ENCODE measurements around the gene SLC39A3.

The SLC39A3 gene

GRCh38 chr19:2701361-2702169, 38.3 kb downstream of the SLC39A3 start:
- DNase-seq = no peak

DNA sequence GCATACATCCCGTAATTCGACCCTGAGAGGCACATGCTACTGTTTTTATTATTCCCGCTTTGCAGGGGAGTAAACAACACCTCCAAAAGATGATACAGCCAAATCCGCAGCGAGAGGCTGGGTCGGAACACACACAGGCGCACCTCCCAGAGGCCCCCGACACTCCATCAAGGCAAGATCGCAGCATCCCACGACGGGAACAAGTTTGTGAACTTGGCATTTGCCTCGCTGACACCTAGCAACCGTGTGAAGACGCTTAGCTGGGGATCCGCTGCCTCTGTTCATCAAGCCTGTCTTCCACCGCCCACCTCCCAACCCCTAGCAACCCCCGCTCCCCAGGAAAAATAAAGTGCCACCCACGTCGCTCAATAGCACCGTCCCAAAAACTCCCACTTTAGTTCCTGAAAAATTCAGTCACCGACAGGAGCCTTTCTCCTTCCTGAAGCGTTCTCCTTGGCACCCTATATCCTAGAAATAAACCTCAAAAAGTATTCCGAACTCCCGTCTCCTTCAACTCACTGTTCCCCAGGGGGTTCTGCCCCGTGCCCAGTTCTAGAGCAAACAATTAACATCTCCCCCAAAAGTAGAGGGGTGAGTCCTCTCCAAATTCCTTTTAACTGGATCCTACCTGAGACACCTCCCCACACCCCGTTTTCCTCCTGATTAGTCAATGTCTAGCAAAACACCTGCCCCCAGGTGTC, 39.0 kb downstream of the SLC39A3 start:
- DNase-seq = no peak

- no peak for DNase-seq
Observed at GRCh38 chr19:2699413-2700140, 40.2 kb downstream of the SLC39A3 start.

- no peak for DNase-seq
Observed at GRCh38 chr19:2694196-2694595, 45.6 kb downstream of the SLC39A3 start.

DNA sequence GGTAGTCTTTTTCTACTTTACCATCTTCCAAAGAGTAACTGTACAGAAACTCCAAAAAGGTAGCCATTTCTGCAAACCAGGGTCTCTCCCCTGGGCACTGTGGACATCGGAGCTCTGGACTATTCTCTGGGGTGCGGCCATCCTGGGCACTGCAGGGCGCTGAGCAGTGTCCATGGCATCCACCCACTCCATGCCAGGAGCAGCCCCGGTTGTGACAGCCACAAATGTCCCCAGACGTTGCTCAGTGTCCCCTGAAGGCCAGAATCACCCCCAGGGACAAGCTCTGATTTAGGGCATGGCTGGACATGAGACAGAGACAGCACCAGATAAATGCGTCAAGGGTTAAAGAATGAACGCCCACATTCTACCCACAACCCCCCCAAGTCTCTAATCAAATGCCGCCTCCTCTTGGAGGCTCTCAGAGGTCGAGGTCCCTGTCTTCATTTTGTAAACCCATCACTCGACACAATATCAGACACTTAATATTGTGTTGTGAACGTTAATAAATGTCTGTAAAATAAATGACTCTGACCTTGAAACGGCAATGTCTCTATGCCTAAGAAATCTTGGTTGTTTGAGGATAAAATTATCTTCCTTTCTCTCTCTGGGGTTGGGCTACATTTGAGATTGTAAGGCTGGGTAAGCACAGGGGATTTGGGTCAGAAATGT, 46.2 kb downstream of the SLC39A3 start:
- DNase-seq = no peak

DNA sequence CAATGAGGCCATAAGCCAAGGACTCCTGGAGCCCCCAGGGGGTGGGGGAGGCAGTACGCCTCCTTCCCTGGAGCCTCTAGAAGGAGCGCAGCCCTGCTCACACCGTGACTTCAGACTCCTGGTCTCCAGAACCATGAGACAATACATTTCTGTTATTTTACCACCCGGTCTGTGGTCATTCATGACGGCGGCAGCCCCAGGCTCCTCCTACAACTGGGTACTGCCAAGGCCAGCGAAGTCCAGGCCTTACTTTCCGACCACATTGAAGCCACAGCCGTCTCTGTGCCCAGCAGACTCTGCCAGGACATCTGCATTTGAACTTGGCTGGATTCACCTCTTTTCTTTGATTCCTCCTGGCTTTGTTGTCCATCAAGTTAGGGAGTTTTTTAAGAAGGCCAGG, 47.9 kb downstream of the SLC39A3 start:
- no peak for DNase-seq

GRCh38 chr19:2690856-2691255, 49.0 kb downstream of the SLC39A3 start:
- DNase-seq = no peak

DNA sequence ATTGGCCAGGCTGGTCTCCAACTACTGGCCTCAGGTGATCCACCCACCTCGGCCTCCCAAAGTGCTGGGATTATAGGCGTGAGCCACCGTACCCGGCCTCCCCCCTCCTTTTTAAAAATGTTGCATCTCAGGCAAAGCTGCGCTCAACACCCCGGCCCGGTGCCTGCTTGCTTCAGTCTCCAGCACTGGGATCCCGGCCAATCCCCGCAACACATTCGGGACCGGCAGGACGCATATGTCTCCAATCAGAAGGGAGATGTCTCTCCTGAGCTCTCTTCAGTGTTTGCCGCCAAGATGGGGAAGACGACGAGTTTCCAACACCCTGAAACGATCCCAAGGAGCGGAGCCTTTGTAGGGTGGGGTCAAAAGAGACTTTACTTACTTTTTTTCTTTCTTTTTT, 53.5 kb downstream of the SLC39A3 start:
- no peak for DNase-seq

DNA sequence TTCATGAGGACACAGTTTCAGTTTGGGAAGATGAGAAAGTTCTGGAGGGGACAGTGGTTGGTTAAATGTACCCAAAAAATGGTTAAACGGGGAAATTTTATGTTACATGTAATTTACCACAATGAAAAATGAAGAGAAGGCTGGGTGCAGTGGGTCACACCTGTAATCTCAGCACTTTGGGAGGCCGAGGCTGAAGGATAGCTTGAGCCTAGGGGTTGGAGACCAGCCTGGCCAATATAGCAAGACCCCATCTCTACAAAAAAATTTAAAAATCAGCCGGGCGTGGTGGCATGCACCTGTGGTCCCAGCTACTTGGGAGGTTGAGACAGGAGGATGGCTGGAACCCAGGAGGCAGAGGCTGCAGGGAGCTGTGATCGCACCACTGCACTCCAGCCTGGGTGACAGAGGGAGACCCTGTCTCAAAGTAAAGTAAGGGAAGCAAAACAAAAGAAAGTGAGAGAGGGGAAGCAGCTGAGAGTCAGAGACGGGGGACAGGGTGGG, 54.6 kb downstream of the SLC39A3 start:
- DNase-seq = no peak

DNA sequence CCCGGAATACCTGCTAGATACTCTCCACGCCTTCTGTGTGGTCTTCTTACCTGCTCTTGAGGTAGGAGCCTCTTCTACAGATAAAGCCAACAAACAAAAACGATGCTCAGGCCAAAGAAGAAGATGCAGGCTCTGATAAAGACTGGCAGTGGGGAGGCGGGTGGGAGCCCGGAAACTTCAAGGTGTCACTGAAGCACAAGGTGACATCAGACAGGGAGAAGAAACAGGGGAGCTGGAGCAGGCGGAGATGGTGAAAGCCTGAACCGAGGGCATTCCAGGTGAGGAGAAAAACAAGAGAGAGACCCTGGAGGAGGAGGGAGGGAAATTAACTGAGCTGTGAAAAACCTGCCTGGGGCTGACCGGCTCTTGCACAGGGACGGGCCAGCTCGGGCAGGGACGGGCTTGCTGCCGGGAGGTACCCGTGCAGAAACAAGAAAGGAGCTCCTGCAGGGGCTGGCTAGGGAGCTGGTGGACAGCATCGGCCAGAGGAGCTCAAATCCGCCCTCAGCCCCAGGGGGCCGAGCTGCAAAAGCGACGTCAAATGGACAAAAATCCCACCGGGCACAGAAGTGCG, 56.3 kb downstream of the SLC39A3 start:
- no peak for DNase-seq

All from CD4-positive, alpha-beta T cell treated with Interleukin-17A for 4 hours (primary cell).